ENCODE data around the gene NFKBIE.
A peak's percentile ranks its signal among the peaks of the same experiment; 100 is the strongest.

Gene NFKBIE

DNA sequence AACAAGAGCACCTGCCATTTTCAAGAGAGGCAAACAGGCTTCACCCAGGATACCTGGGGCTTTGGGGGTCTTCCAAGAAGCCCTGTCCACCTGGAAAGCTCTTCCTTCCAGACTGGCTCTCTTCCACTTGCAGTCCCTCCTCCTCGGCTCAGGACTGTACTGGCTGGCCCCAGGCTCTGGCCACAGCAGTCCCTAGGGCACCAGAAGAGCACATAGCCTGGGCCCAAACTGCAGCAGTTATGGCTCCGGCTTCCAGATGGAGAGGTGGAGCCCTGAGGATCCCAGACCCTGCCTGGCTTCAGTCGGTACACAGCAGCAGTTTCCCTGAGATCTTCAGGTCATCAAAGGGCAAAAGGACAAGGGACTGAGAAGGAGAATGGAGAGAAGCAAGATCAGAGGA is 6.4 kb downstream of the NFKBIE start:
- TF ChIP-seq SPI1 (IDR thresholded peaks at IDR 0.05; ENCODE audit: borderline replicate concordance, low read depth), result no peak
- TF ChIP-seq GABPA (IDR thresholded peaks at IDR 0.05; ENCODE audit: low read depth), result no peak
- TF ChIP-seq, protein P1, sequence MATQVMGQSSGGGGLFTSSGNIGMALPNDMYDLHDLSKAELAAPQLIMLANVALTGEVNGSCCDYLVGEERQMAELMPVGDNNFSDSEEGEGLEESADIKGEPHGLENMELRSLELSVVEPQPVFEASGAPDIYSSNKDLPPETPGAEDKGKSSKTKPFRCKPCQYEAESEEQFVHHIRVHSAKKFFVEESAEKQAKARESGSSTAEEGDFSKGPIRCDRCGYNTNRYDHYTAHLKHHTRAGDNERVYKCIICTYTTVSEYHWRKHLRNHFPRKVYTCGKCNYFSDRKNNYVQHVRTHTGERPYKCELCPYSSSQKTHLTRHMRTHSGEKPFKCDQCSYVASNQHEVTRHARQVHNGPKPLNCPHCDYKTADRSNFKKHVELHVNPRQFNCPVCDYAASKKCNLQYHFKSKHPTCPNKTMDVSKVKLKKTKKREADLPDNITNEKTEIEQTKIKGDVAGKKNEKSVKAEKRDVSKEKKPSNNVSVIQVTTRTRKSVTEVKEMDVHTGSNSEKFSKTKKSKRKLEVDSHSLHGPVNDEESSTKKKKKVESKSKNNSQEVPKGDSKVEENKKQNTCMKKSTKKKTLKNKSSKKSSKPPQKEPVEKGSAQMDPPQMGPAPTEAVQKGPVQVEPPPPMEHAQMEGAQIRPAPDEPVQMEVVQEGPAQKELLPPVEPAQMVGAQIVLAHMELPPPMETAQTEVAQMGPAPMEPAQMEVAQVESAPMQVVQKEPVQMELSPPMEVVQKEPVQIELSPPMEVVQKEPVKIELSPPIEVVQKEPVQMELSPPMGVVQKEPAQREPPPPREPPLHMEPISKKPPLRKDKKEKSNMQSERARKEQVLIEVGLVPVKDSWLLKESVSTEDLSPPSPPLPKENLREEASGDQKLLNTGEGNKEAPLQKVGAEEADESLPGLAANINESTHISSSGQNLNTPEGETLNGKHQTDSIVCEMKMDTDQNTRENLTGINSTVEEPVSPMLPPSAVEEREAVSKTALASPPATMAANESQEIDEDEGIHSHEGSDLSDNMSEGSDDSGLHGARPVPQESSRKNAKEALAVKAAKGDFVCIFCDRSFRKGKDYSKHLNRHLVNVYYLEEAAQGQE (IDR thresholded peaks at IDR 0.05; ENCODE audit: insufficient replicate concordance, low read depth), result no peak
- TF ChIP-seq, protein P2, sequence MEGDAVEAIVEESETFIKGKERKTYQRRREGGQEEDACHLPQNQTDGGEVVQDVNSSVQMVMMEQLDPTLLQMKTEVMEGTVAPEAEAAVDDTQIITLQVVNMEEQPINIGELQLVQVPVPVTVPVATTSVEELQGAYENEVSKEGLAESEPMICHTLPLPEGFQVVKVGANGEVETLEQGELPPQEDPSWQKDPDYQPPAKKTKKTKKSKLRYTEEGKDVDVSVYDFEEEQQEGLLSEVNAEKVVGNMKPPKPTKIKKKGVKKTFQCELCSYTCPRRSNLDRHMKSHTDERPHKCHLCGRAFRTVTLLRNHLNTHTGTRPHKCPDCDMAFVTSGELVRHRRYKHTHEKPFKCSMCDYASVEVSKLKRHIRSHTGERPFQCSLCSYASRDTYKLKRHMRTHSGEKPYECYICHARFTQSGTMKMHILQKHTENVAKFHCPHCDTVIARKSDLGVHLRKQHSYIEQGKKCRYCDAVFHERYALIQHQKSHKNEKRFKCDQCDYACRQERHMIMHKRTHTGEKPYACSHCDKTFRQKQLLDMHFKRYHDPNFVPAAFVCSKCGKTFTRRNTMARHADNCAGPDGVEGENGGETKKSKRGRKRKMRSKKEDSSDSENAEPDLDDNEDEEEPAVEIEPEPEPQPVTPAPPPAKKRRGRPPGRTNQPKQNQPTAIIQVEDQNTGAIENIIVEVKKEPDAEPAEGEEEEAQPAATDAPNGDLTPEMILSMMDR (IDR thresholded peaks at IDR 0.05; ENCODE audit: insufficient read depth, low read length), result no peak
- TF ChIP-seq POLR2AphosphoS5 (IDR thresholded peaks at IDR 0.05; ENCODE audit: low read depth), result no peak
- DNase-seq (ENCODE audit: low read depth in 1 of 2, low spot score in 1 of 2), result no peak
- Histone ChIP-seq H3K4me3 (replicated peaks; ENCODE audit: insufficient read depth, low read length) (no peak overlapping the region), H3K27ac (replicated peaks) (no peak overlapping the region), H3K27me3 (ENCODE audit: insufficient read depth, poor library complexity, severe bottlenecking) (no peaks in the 10 kb centered on the region)

DNA sequence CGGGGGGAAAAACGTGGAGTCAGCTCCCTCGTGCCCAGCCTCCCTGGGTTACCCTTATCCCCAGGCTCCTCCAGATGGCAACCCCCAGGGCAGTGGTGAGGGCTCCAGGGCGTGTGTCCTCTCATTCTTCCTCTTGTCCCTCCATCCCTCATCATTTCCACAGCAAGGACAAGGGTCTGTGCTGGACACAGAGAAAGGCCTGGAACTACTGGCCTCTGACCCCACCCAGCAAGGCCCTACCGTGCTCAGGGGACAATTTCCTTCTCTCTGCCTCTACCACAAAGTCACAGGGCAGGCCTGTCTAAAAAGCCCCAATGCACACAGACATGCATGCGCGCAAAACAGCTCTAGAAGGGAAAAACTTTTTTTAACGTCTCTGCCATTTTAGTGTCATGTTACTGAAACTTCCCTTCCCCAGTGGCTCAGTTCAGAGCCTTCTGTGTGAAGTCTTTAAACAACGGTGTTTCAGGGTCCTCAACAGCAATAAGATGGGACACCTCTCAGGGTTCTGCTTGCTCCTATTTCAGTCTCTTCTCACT is 7.0 kb downstream of the NFKBIE start:
- Histone ChIP-seq H3K27ac (replicated peaks) (no peak overlapping the region; the same call in 1 of the 2 replicates), H3K27me3 (ENCODE audit: insufficient read depth, poor library complexity, severe bottlenecking) (no peaks in the 10 kb centered on the region), H3K4me3 (replicated peaks; ENCODE audit: insufficient read depth, low read length) (no peak overlapping the region)
- TF ChIP-seq GABPA (IDR thresholded peaks at IDR 0.05; ENCODE audit: low read depth), result no peak
- no peak for DNase-seq (ENCODE audit: low read depth in 1 of 2, low spot score in 1 of 2)

DNA sequence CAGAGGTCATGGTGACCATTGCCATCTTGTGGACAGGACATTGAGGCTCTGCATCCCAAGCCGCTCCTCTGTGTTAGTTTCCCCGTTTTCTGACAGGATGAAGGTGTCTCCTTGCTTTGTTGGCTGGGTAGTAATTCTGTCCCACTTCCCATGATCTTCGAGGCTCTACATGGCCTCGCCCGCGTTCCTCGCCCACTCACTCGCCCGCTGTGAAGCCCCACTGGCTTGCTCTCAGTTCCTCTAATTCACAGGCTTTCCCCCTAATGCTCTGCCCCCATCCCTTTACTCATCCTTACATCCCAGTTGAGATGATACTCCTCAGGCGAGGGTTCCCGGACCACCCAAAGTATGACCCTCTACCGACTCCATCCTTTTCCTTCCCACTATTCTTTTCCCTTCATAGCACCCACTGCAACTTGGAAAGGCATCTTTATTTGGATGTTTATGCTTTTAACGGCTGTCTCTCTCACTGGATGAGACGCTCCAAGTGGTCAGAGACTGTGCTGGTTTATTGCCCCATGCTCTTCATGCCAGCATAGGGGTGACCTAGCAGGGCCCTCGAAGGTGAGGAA is 7.5 kb downstream of the NFKBIE start:
- no peak for DNase-seq (ENCODE audit: low read depth in 1 of 2, low spot score in 1 of 2)
- TF ChIP-seq SPI1 (IDR thresholded peaks at IDR 0.05; ENCODE audit: borderline replicate concordance, low read depth) (no peak), POLR2AphosphoS5 (IDR thresholded peaks at IDR 0.05; ENCODE audit: low read depth) (no peak; the same call in 1 of the 2 replicates), GABPA (IDR thresholded peaks at IDR 0.05; ENCODE audit: low read depth) (no peak)
- TF ChIP-seq, protein P2 (IDR thresholded peaks at IDR 0.05; ENCODE audit: insufficient read depth, low read length), result no peak
- TF ChIP-seq, protein P1 (IDR thresholded peaks at IDR 0.05; ENCODE audit: insufficient replicate concordance, low read depth), result no peak
- no peaks in the 10 kb centered on the region for H3K27me3 ChIP-seq (ENCODE audit: insufficient read depth, poor library complexity, severe bottlenecking)
- peak overlapping the region; percentile 91 for H3K4me3 ChIP-seq (replicated peaks; ENCODE audit: insufficient read depth, low read length)
- H3K27ac ChIP-seq (replicated peaks), result peak overlapping the region; percentile 31

DNA sequence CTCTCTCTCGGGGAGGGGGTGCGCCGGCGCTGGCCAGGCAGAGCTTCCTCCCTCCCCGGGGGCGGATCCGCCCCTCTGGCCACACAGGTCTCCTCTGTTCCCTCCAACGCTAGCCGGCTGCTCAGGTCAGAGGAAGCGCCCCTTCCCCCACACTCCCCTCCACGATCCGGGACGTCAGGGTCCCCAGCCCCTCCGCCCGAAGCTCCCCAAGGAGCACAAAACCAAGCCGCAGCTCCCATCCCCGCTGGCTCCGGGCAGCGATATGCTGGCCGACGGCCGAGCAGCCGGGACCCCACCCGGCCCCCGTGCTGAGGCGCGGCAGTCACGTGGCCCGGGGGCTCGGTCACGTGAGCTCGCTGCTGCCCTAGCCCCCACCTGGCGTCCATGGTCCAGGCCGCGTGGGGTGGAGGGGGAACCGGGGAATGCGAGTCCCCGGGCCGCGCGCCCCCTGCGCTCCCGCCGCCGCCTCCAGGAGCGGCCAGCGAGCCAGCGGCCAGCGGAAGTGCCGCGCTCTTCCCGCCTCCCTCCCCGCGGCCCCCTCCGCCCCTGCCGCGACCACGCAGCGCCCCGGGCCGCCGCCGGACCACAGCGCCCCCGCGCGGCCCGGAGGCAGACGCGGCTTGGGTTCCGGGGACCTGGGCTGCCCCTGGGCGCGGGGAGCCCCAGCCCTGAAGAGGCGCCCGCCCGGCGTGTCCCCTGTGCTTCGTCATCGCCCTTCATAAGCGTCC is 8.2 kb downstream of the NFKBIE start, which contains the start of gene SLC35B2:
Gene SLC35B2, minus strand, starts transcription at position 504 of the 728 bp plus-strand sequence. Its CDS starts 118 bp downstream, at position 386.
- peak in 1 of 2 experiments; percentile 57 for DNase-seq (ENCODE audit: low read depth in 1 of 2, low spot score in 1 of 2)
- Histone ChIP-seq H3K27ac (replicated peaks) (peak within 1 kb of the TSS; percentile 81), H3K4me3 (replicated peaks; ENCODE audit: insufficient read depth, low read length) (peak within 1 kb of the TSS; percentile 91), H3K27me3 (ENCODE audit: insufficient read depth, poor library complexity, severe bottlenecking) (no peaks in the 10 kb centered on the region)
- TF ChIP-seq SPI1 (IDR thresholded peaks at IDR 0.05; ENCODE audit: borderline replicate concordance, low read depth) (0 out of 2 replicates have a peak, but pooled peaks have one; percentile 2), POLR2AphosphoS5 (IDR thresholded peaks at IDR 0.05; ENCODE audit: low read depth) (peak; percentile 36; the same call in 1 of the 2 replicates), GABPA (IDR thresholded peaks at IDR 0.05; ENCODE audit: low read depth) (no peak)
- TF ChIP-seq, protein P1 (IDR thresholded peaks at IDR 0.05; ENCODE audit: insufficient replicate concordance, low read depth), result no peak
- TF ChIP-seq, protein P2 (IDR thresholded peaks at IDR 0.05; ENCODE audit: insufficient read depth, low read length), result peak; percentile 27

Measured in HL-60 (cell line).